Left lung (tissue), 10 donors: ENCODE results near the gene CWC27. TPM values are rescaled to one million over a fixed set of nuclear protein-coding genes. Genes with fewer than 3 reads are reported as not detected.

Experiments
- ATAC-seq: fragments of 200-7000 bp; cut with Tn5 transposase; one replicate; pipeline ENCODE4 v1.9.1; 2020; ENCODE audit warnings: moderate library complexity
- DNase-seq, 4 donors: peaks; one replicate each; pipeline ENCODE4 v3.0.0-alpha.2; 2013 to 2020
- H3K27ac ChIP-seq, 2 donors: fragments of 200-600 bp; sonication (generic) in 1 of 2; one replicate each; pipeline versions ENCODE4 v1.5.0 to v1.8.0; 2020 to 2021
- H3K27me3 ChIP-seq, 2 donors: fragments of 200-600 bp; sonication (generic) in 1 of 2; one replicate each; pipeline versions ENCODE4 v1.5.0 to v1.8.0; 2020 to 2021
- H3K36me3 ChIP-seq, 2 donors: fragments of 200-600 bp; sonication (generic) in 1 of 2; one replicate each; pipeline versions ENCODE4 v1.5.0 to v1.8.0; 2020 to 2021
- H3K4me1 ChIP-seq, 2 donors: fragments of 200-600 bp; one replicate each; pipeline ENCODE4 v1.8.0; 2021
- H3K4me3 ChIP-seq, 2 donors: fragments of 200-600 bp; sonication (generic) in 1 of 2; one replicate each; pipeline versions ENCODE4 v1.5.0 to v1.8.0; 2020 to 2021; ENCODE audit warnings: mild to moderate bottlenecking in 1 of 2
- H3K9me3 ChIP-seq, 2 donors: fragments of 200-600 bp; sonication (generic) in 1 of 2; one replicate each; pipeline versions ENCODE4 v1.5.0 to v1.8.0; 2020 to 2021
- intact Hi-C, 2 donors: fragments of 100-400 bp; cut with DNase I; formaldehyde crosslinking; loops; one replicate each; pipeline versions ENCODE4 v1.11.2 to v1.14.2; 2022
- polyA plus RNA-seq, 6 donors: library from polyadenylated mRNA; unstranded; fragments of 120-200 nt; gene quantifications; one replicate each; pipeline ENCODE4 v1.2.1, GENCODE V29; 2013; ENCODE audit not compliant: insufficient read length in 6 of 6
- total RNA-seq, 2 donors: library from RNA; stranded (reverse); fragmentation: NEBNext Ultra II Directional; extraction: Animal tissue kit (Norgen Biotek cat#: 25700); gene quantifications; one replicate each; pipeline ENCODE4 v1.2.1, GENCODE V29; 2021
- TF ChIP-seq, protein P1 (sequence below), 2 donors: fragments of 200-600 bp; sonication (generic) in 1 of 2; IDR thresholded peaks; one replicate each; pipeline versions ENCODE4 v1.5.0 to v1.8.0; 2021; ENCODE audit warnings: antibody characterized with exemption in 2 of 2
- donor health status: DM: no; HTN: yes; CAD: no.
- donor health status: DM: no; HTN: no; CAD: no.

The CWC27 gene
- total and polyA plus RNA-seq, 8 donors, result 14.3 to 45.4 (median 36.3) TPM

DNA sequence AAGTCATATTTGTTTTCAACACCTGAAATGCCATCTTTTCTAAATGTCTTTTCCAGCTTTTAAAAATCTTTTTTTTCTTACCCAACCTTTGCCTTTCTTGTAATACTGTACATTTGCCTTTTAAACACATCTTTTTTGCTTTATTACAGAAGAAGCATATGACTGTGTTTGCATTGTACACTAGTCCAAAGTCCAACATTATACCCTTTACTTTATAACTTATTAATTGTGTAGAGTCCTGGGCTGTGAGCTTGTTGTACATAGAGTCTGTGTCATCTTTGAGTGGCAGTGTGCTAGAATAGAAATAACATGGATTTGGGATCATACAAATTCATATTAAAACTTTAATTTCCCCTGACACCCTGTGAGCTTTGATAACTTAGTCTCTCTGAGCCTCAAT is 23.7 kb downstream of the CWC27 start:
- Histone ChIP-seq H3K4me3 (no peak overlapping the region), H3K27me3 (no peaks in the 10 kb centered on the region), H3K4me1 (no peaks in the 10 kb centered on the region), H3K27ac (no peak overlapping the region), H3K36me3 (no peaks in the 10 kb centered on the region), H3K9me3 (no peaks in the 10 kb centered on the region)
- no peak for DNase-seq
- intact Hi-C loops, result no loop called here
- no peak for ATAC-seq
- TF ChIP-seq, protein P1, sequence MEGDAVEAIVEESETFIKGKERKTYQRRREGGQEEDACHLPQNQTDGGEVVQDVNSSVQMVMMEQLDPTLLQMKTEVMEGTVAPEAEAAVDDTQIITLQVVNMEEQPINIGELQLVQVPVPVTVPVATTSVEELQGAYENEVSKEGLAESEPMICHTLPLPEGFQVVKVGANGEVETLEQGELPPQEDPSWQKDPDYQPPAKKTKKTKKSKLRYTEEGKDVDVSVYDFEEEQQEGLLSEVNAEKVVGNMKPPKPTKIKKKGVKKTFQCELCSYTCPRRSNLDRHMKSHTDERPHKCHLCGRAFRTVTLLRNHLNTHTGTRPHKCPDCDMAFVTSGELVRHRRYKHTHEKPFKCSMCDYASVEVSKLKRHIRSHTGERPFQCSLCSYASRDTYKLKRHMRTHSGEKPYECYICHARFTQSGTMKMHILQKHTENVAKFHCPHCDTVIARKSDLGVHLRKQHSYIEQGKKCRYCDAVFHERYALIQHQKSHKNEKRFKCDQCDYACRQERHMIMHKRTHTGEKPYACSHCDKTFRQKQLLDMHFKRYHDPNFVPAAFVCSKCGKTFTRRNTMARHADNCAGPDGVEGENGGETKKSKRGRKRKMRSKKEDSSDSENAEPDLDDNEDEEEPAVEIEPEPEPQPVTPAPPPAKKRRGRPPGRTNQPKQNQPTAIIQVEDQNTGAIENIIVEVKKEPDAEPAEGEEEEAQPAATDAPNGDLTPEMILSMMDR (IDR thresholded peaks at IDR 0.05), result no peak

DNA sequence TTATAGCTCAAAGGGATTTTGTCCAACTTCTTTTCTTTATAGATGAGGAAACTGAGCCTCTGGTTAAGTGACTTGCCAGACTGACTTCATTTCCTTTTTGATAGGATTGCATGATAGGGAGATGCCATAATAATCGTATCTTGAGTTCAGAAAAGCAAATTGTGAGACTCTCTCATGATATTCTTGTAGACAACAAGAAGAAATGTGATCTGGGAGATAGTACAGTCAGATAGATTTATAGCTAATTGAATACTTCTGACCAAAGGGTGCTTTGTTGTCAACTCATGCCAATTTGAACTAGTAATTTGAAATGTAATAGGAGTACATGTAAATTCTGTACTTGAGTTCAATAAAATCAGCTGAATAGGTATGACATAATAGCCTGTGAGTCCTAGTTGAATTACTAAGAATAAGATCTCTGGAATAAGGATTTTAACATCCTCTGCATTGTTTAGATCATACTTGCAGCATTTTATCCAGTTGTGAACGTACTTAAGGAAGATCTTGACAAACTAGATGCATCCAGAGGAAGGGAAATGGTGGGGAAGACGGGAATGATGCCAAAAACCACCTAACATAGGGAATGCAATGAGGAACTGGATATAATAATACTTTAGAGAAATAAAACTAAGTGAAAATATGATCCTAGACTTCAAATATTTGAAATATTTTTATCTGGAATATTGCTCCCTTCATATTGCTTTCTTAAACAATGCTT is 25.5 kb downstream of the CWC27 start:
- H3K4me1 ChIP-seq, result no peaks in the 10 kb centered on the region

DNA sequence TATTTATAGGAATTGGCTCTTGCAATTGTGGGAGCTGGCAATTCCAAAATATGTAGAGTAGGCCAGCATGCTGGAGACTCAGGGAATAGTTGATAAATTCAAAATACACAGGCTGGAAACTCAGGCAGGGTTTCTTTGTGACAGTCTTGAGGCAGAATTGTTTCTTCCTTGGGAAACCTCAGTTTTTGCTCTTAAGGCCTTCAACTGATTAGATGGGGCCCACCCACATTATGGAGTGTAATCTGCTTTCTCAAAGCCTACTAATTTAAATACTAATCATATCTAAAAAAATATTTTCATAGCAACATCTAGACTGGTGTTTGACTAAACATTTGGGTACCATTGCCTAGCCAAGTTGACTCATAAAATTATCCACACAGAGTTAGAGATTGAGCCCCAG is 27.6 kb downstream of the CWC27 start:
- Histone ChIP-seq H3K4me1 (no peaks in the 10 kb centered on the region), H3K27ac (no peak overlapping the region), H3K36me3 (peaks cover 0 to 11% of the 10 kb centered on the region in 2 donors), H3K9me3 (no peaks in the 10 kb centered on the region), H3K4me3 (no peak overlapping the region), H3K27me3 (no peaks in the 10 kb centered on the region)
- intact Hi-C loops, result no loop called here
- ATAC-seq (no peak), DNase-seq (no peak)
- TF ChIP-seq, protein P1 (IDR thresholded peaks at IDR 0.05), result no peak

More for the DNA sequence above, 25.5 kb downstream of the CWC27 start:
- Histone ChIP-seq H3K27me3 (no peaks in the 10 kb centered on the region), H3K36me3 (no peaks in the 10 kb centered on the region), H3K27ac (no peak overlapping the region), H3K4me3 (no peak overlapping the region), H3K9me3 (no peaks in the 10 kb centered on the region)
- no peak for ATAC-seq
- DNase-seq, result no peak
- TF ChIP-seq, protein P1 (IDR thresholded peaks at IDR 0.05), result no peak
- intact Hi-C loops, result no loop called here

DNA sequence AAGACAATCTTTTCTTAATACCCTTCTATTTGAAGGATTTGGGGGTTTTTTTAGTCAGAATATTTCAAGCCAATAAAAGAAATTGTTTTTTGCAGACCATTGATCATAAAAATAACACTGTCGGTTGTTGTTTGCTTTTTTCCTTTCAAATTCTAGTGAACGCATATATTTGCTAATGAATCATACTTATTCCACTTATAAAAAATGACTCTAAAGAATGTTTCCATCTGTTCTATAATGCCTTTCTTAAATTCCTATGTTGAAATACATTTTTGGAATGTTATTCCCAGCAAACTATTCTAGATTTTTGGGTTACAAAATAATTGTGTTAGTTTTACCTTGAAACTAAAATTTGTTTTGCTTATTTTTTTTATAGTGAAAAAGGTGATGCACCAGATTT is 32.2 kb downstream of the CWC27 start:
- intact Hi-C loops, result no loop called here
- no peaks in the 10 kb centered on the region for H3K4me1 ChIP-seq
- no peak for ATAC-seq
- no peaks in the 10 kb centered on the region for H3K9me3 ChIP-seq
- TF ChIP-seq, protein P1 (IDR thresholded peaks at IDR 0.05), result no peak
- no peaks in the 10 kb centered on the region for H3K27me3 ChIP-seq
- no peak overlapping the region for H3K4me3 ChIP-seq
- no peak overlapping the region for H3K27ac ChIP-seq
- no peak for DNase-seq
- peaks cover 0 to 30% of the 10 kb centered on the region in 2 donors for H3K36me3 ChIP-seq

DNA sequence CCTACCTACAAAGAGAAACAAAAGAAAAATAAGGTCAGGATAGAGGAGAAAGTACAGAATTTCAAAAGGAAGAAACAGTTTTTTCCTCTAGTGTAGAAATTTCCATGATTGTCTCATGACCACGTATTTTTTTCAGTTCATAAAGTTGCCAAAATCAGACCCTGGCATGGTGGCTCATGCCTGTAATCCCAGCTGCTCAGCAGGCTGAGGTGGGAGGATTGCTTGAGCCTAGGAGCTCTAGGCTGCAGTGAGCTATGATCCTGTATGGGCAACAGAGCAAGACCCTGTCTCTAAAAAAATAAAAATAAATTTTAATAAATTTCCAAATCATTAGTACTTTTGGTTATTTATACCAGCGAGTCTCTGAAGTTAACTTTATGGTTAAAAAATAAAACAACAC is 37.8 kb downstream of the CWC27 start:
- ATAC-seq (no peak), DNase-seq (no peak)
- TF ChIP-seq, protein P1 (IDR thresholded peaks at IDR 0.05), result no peak
- H3K4me3 ChIP-seq, result no peak overlapping the region
- H3K9me3 ChIP-seq, result no peaks in the 10 kb centered on the region
- H3K27me3 ChIP-seq, result no peaks in the 10 kb centered on the region
- H3K36me3 ChIP-seq, result peaks cover 0 to 31% of the 10 kb centered on the region in 2 donors
- H3K4me1 ChIP-seq, result no peaks in the 10 kb centered on the region
- H3K27ac ChIP-seq, result no peak overlapping the region
- intact Hi-C loops, result loop anchor here in 1 of 2 donors (5.0 kb wide), 1 partner anchor 676 kb away; the partner anchor contains the start of gene ADAMTS6
